HCT116 (cell line): ENCODE results near the gene DDX39A. TPM values are rescaled to one million over a fixed set of nuclear protein-coding genes. Genes with fewer than 3 reads are reported as not detected.
A peak's percentile ranks its signal among the peaks of the same experiment; 100 is the strongest.

Source experiments
- ATAC-seq: fragments of 200-7000 bp; cut with Tn5 transposase; 2 replicates; pipeline ENCODE4 v1.9.1; 2020; ENCODE audit warnings: mild to moderate bottlenecking, moderate library complexity
- BruUV-seq: library from RNA; stranded (reverse); fragments of 400-500 nt; replicated peaks from 2 replicates; lab custom pipeline; 2021; lab: Mats Ljungman, UMichigan
- CTCF ChIA-PET: fragments of 300-600 bp; sonication (Branson Sonifier 250); formaldehyde crosslinking; loops from one replicate; lab custom pipeline; 2021; ENCODE audit warnings: antibody characterized with exemption; lab: Charles Lee
- POLR2A ChIA-PET: fragments of 300-600, 350-600 bp; sonication (Branson Sonifier 250); formaldehyde crosslinking; loops from one replicate; lab custom pipeline; 2021; ENCODE audit warnings: antibody characterized with exemption; lab: Charles Lee
- RAD21 ChIA-PET, 2 experiments: fragments of 300-600 bp; sonication (Branson Sonifier 250); formaldehyde crosslinking; loops; one replicate each; lab custom pipeline; 2023; ENCODE audit warnings: low total read pairs in 2 of 2; ENCODE audit not compliant: uncharacterized antibody in 2 of 2, unreplicated experiment in 2 of 2, low non-redundant PET in 1 of 2; lab: Charles Lee
- DNase-seq: peaks from one replicate; pipeline ENCODE4 v3.0.0-alpha.2; 2010; ENCODE audit warnings: low read depth, low spot score
- H2AFZ ChIP-seq: fragments of 200-600 bp; shearing (Covaris generic), sonication (generic); 2 replicates; pipeline ENCODE4 v1.6.1; 2017; ENCODE audit warnings: low read depth, mixed run types, mixed read lengths, antibody characterized with exemption, low read length; ENCODE audit not compliant: poor library complexity, severe bottlenecking
- H3K27ac ChIP-seq: 2 replicates; pipeline ENCODE4 v1.5.1; 2012; ENCODE audit warnings: low read depth, low read length
- H3K27me3 ChIP-seq: fragments of 200-600 bp; sonication (generic); 2 replicates; pipeline ENCODE4 v1.6.1; 2016; ENCODE audit warnings: mixed run types, low read length, mixed read lengths; ENCODE audit not compliant: insufficient read depth
- H3K36me3 ChIP-seq, 2 experiments: fragments of 200-500 bp in 1 of 2; fragments of 200-600 bp in 1 of 2; sonication (Bioruptor generic) in 1 of 2; sonication (generic) in 1 of 2; 2 replicates each; pipeline versions ENCODE4 v1.5.1 to v1.6.1; 2014 to 2016; ENCODE audit warnings: low read length in 2 of 2, inconsistent platforms in 1 of 2, mixed read lengths in 1 of 2, mixed run types in 1 of 2; ENCODE audit not compliant: insufficient read depth in 2 of 2, control insufficient read depth in 1 of 2
- H3K4me1 ChIP-seq, 2 experiments: fragments of 200-600 bp in 1 of 2; sonication (generic) in 1 of 2; 2 replicates each; pipeline versions ENCODE4 v1.5.1 to v1.6.1; 2012 to 2017; ENCODE audit warnings: low read length in 2 of 2, inconsistent platforms in 1 of 2, mild to moderate bottlenecking in 1 of 2, mixed read lengths in 1 of 2, mixed run types in 1 of 2, moderate library complexity in 1 of 2; ENCODE audit not compliant: insufficient read depth in 2 of 2, control insufficient read depth in 1 of 2
- H3K4me2 ChIP-seq: fragments of 200-600 bp; sonication (generic); 2 replicates; pipeline ENCODE4 v1.6.1; 2017; ENCODE audit warnings: mixed run types, low read length, mixed read lengths
- H3K4me3 ChIP-seq, 2 experiments: fragments of 200-600 bp in 1 of 2; sonication (generic) in 1 of 2; replicated peaks in 1 of 2; 2 replicates each; pipeline ENCODE4 v1.5.1; 2011 to 2016; ENCODE audit warnings: low read length in 2 of 2, control low read depth in 1 of 2, low read depth in 1 of 2, mild to moderate bottlenecking in 1 of 2, mixed read lengths in 1 of 2, mixed run types in 1 of 2
- H3K79me2 ChIP-seq: fragments of 200-600 bp; sonication (generic); 2 replicates; pipeline ENCODE4 v1.6.1; 2017; ENCODE audit warnings: mild to moderate bottlenecking, mixed run types, low read length, moderate library complexity, mixed read lengths; ENCODE audit not compliant: insufficient read depth
- H3K9ac ChIP-seq: fragments of 200-600 bp; sonication (generic); 2 replicates; pipeline ENCODE4 v1.6.1; 2016; ENCODE audit warnings: low read length, mixed read lengths
- H3K9me2 ChIP-seq: fragments of 200-600 bp; sonication (generic), shearing (Covaris generic); 2 replicates; pipeline ENCODE4 v1.6.1; 2017; ENCODE audit warnings: mixed run types, mild to moderate bottlenecking, moderate library complexity; ENCODE audit not compliant: insufficient read depth
- H3K9me3 ChIP-seq, 2 experiments: fragments of 200-500 bp in 1 of 2; fragments of 200-600 bp in 1 of 2; sonication (Bioruptor generic) in 1 of 2; sonication (generic) in 1 of 2; 2 replicates each; pipeline ENCODE4 v1.6.1; 2014 to 2017; ENCODE audit warnings: low read length in 2 of 2, mixed read lengths in 2 of 2, inconsistent platforms in 1 of 2, low read depth in 1 of 2, mild to moderate bottlenecking in 1 of 2, mixed run types in 1 of 2, moderate library complexity in 1 of 2; ENCODE audit not compliant: control insufficient read depth in 1 of 2, insufficient read depth in 1 of 2
- H4K20me1 ChIP-seq: fragments of 200-600 bp; sonication (generic), shearing (Covaris generic); 2 replicates; pipeline ENCODE4 v1.6.1; 2017; ENCODE audit warnings: mixed run types, mild to moderate bottlenecking, moderate library complexity; ENCODE audit not compliant: insufficient read depth
- ATF3 ChIP-seq: IDR thresholded peaks from 2 replicates; pipeline ENCODE4 v1.6.1; 2012
- CTCF ChIP-seq, 3 experiments: fragments of 200-600 bp in 1 of 3; sonication (generic) in 1 of 3; IDR thresholded peaks in 2 of 3; conservative IDR thresholded peaks in 1 of 3; 2 replicates each; pipeline ENCODE4 v1.5.1; 2012 to 2017; ENCODE audit warnings: low read depth in 2 of 3, low read length in 2 of 3, antibody characterized with exemption in 1 of 3, borderline replicate concordance in 1 of 3, control low read depth in 1 of 3, mild to moderate bottlenecking in 1 of 3, mixed read lengths in 1 of 3, mixed run types in 1 of 3, moderate library complexity in 1 of 3; ENCODE audit not compliant: insufficient read depth in 1 of 3
- POLR2A ChIP-seq: IDR thresholded peaks from 2 replicates; pipeline ENCODE4 v1.7.0; 2011; ENCODE audit warnings: borderline replicate concordance; ENCODE audit not compliant: insufficient read depth, insufficient read length; ENCODE audit errors: extremely low read depth
- TCF7L2 ChIP-seq: IDR thresholded peaks from 2 replicates; pipeline ENCODE4 v1.7.0; 2011; ENCODE audit warnings: borderline replicate concordance, inconsistent platforms; ENCODE audit not compliant: insufficient read depth, insufficient read length; ENCODE audit errors: extremely low read depth
- ZFX ChIP-seq: fragments of 450-650 bp; IDR thresholded peaks from 2 replicates; pipeline ENCODE4 v1.6.1; 2017
- intact Hi-C: fragments of 100-400 bp; cut with micrococcal nuclease; formaldehyde crosslinking; loops from 2 replicates; pipeline ENCODE4 v1.10.0; 2022
- total RNA-seq: library from RNA; stranded (reverse); gene quantifications from one replicate; pipeline ENCODE4 v1.2.1, GENCODE V29; 2021; ENCODE audit not compliant: unreplicated experiment
- TF ChIP-seq, protein P1 (sequence below): IDR thresholded peaks from 2 replicates; pipeline ENCODE4 v1.6.1; 2011; ENCODE audit warnings: mild to moderate bottlenecking, low read length, moderate library complexity; ENCODE audit not compliant: insufficient replicate concordance; ENCODE audit errors: extremely low read depth

The DDX39A gene
- total RNA-seq, 1 experiment from 2014 or later = 152 TPM

GRCh38 chr19:14381689-14382474 lies 37.3 kb downstream of the DDX39A start:
- ATAC-seq (peak; percentile 7; the same call in 1 of the 2 replicates), DNase-seq (no peak)
- peak overlapping the region; percentile 83 for H3K9ac ChIP-seq
- peak overlapping the region; percentile 97 for H3K27ac ChIP-seq
- H3K9me3 ChIP-seq = no peaks in the 10 kb centered on the region
- TF ChIP-seq TCF7L2 (no peak), ZFX (0 out of 2 replicates have a peak, but pooled peaks have one; percentile 26), CTCF (IDR thresholded peaks at IDR 0.05 in 2 of 3, conservative IDR thresholded peaks at IDR 0.05 in 1 of 3; ENCODE audit: borderline replicate concordance in 1 of 3, insufficient read depth in 1 of 3, low read depth in 2 of 3, low read length in 2 of 3) (0 out of 6 replicates have a peak, but pooled peaks of 1 of the 3 experiments have one; percentile 6), ATF3 (no peak), POLR2A (no peak)
- TF ChIP-seq, protein P1, sequence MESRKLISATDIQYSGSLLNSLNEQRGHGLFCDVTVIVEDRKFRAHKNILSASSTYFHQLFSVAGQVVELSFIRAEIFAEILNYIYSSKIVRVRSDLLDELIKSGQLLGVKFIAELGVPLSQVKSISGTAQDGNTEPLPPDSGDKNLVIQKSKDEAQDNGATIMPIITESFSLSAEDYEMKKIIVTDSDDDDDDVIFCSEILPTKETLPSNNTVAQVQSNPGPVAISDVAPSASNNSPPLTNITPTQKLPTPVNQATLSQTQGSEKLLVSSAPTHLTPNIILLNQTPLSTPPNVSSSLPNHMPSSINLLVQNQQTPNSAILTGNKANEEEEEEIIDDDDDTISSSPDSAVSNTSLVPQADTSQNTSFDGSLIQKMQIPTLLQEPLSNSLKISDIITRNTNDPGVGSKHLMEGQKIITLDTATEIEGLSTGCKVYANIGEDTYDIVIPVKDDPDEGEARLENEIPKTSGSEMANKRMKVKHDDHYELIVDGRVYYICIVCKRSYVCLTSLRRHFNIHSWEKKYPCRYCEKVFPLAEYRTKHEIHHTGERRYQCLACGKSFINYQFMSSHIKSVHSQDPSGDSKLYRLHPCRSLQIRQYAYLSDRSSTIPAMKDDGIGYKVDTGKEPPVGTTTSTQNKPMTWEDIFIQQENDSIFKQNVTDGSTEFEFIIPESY = no peak
- ChIA-PET POLR2A (interaction anchor here (0.7 to 4.3 kb wide), 6 partner anchors 15 to 395 kb away, joined by 3 to 33 read pairs (median 10); partner anchors contain the start of gene ASF1B), CTCF (interaction anchor here (0.9 to 2.0 kb wide), 5 partner anchors 20 to 395 kb away, joined by 3 to 9 read pairs (median 4); no protein-coding TSS in a partner anchor), RAD21 (interaction anchor here (0.8 to 1.2 kb wide), 2 partner anchors 24 to 34 kb away, joined by 3 read pairs; no protein-coding TSS in a partner anchor)
- peak overlapping the region; percentile 77 to 96 for H3K4me3 ChIP-seq
- H3K36me3 ChIP-seq = no peaks in the 10 kb centered on the region; a peak in 1 of 4 replicates
- H4K20me1 ChIP-seq = no peaks in the 10 kb centered on the region
- peaks cover 52% of the 10 kb centered on the region for H3K79me2 ChIP-seq
- peak overlapping the region; percentile 92 for H3K4me2 ChIP-seq
- intact Hi-C loops = no loop called here
- H3K4me1 ChIP-seq = peaks cover 50 to 70% of the 10 kb centered on the region in 2 experiments
- H3K27me3 ChIP-seq = no peaks in the 10 kb centered on the region
- H2AFZ ChIP-seq = no peak overlapping the region
- TSS peak; percentile 89 for BruUV-seq
- no peaks in the 10 kb centered on the region for H3K9me2 ChIP-seq
